Breast epithelium (tissue), 3 donors: ENCODE measurements around the gene NCAPH2.

ENCODE experiments used
- POLR2AphosphoS5 ChIP-seq, 3 donors: sonication (generic); formaldehyde crosslinking; IDR thresholded peaks; one replicate each; pipeline ENCODE4 v1.6.1; 2017; ENCODE audit warnings: antibody characterized with exemption in 3 of 3
- TF ChIP-seq, protein P1 (sequence below), 3 donors: fragments of 450-650 bp; IDR thresholded peaks; one replicate each; pipeline ENCODE4 v1.5.1; 2016 to 2017; ENCODE audit warnings: antibody characterized with exemption in 3 of 3, mild to moderate bottlenecking in 3 of 3, moderate library complexity in 3 of 3

DNA sequence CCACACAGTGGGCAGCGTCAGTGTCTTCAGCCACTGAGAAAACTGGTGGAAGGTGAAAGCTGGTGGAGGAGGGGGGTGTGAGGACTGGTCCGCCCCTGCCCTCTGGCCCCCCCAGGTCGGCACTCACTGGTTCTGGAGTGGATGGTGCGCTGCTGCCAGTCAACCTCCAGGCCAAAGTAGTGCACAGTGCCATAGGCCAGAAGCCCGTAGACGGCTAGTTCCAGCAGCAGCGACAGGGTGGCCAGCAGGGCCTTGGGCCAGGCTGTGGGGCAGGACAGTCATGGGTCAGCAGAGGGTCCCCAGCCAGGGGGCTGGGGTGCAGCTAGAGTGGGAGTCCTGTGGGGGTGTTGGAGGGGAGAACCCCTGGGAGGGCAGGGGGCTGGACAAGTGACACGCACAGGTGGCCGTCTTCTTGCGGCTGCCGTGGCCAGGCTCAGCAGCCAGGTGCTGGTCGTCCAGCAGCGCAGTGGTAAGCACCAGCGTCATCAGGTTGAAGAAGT is 2.7 kb upstream of the NCAPH2 start:
- TF ChIP-seq, protein P1, sequence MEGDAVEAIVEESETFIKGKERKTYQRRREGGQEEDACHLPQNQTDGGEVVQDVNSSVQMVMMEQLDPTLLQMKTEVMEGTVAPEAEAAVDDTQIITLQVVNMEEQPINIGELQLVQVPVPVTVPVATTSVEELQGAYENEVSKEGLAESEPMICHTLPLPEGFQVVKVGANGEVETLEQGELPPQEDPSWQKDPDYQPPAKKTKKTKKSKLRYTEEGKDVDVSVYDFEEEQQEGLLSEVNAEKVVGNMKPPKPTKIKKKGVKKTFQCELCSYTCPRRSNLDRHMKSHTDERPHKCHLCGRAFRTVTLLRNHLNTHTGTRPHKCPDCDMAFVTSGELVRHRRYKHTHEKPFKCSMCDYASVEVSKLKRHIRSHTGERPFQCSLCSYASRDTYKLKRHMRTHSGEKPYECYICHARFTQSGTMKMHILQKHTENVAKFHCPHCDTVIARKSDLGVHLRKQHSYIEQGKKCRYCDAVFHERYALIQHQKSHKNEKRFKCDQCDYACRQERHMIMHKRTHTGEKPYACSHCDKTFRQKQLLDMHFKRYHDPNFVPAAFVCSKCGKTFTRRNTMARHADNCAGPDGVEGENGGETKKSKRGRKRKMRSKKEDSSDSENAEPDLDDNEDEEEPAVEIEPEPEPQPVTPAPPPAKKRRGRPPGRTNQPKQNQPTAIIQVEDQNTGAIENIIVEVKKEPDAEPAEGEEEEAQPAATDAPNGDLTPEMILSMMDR (IDR thresholded peaks at IDR 0.05) = no peak
- TF ChIP-seq POLR2AphosphoS5 (IDR thresholded peaks at IDR 0.05) = no peak
